GM23248 (cell line): ENCODE data around the gene GADD45B.
"Not testable (repeated sequence)": the region's sequence is repeated elsewhere in the genome, so short reads cannot be mapped to it uniquely, and the experiment has no call there.

Source experiments
- EZH2 ChIP-seq: fragments of 200-600 bp; sonication (generic); IDR thresholded peaks from 2 replicates; pipeline ENCODE4 v1.6.1; 2018; ENCODE audit warnings: antibody characterized with exemption, mild to moderate bottlenecking; ENCODE audit not compliant: insufficient read depth, poor library complexity, severe bottlenecking
- EZH2phosphoT487 ChIP-seq: fragments of 200-600 bp; sonication (generic); IDR thresholded peaks from 2 replicates; pipeline ENCODE4 v1.6.1; 2018; ENCODE audit warnings: antibody characterized with exemption, moderate library complexity, mild to moderate bottlenecking, low read depth; ENCODE audit not compliant: insufficient read depth

DNA sequence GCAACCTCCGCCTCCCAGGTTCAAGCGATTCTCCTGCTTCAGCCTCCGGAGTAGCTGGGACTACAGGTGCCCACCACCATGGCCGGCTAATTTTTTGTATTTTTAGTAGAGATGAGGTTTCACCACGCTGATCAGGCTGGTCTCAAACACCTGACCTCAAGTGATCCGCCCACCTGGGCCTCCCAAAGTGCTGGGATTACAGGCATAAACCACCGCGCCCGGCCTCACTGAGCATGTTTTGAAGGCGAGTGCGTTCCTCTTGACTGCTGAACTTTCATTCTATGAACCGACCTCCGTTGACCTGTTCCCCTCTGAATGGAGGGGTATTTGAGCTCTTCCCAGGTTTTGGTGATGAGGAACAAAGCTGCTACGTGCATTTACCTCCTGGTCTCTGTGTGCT is 17.5 kb downstream of the GADD45B start:
- TF ChIP-seq EZH2phosphoT487, EZH2: not testable (repeated sequence)
